Epidermal melanocyte (primary cell): ENCODE measurements around the gene CUX1.

Source experiments
- DNase-seq: peaks from one replicate; pipeline ENCODE4 v3.0.0; 2011; ENCODE audit warnings: low spot score; ENCODE audit not compliant: insufficient read length

CUX1 gene

GRCh38 chr7:101952355-101953247 lies 135.2 kb downstream of the CUX1 start:
- no peak for DNase-seq

DNA sequence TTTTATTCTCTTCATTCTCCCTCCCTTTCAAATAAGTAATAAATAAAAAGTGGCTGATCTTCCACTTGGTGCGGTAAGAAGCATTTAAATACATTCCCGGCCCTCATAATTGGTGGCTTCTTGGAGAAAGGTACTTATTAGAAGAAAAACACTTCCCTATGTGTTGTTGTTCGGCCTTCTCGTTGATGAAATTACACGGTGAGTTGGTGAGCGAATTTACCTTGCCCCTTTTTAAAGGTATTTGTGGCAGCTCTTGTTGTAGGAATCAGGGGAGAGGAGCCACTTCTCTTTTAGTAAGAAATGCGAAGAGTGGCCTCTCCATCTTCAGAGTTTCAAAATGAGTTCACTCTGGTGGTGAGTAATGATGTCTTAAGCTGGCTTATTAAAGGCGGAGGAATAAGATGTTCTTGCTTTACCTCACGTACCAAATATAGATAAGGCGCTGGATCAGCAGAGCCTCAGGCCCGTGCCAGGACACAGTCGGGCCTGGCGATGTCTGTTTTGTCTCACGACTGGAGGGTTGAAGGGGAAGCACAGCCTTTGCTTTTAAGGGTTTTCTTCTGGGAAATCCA lies 135.9 kb downstream of the CUX1 start:
- no peak for DNase-seq

DNA sequence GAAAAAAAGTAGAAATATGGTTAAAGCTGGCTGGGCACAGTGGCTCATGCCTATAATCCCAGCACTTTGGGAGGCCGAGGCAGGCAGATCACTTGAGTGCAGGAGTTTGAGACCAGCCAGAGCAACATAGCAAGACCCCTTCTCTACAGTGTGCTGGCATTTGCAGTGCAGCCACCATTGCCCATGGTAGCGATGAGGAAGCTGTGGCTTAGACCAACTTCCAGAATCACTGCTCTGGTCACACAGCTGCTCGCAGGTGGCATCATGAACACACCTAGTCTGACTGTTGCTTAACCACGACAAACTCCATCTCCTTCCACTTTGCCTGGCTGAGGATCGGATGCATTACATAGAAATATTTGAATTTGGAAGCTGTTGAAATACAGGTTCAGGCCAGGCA lies 137.1 kb downstream of the CUX1 start:
- DNase-seq = no peak

- no peak for DNase-seq
These were observed 138.7 kb downstream of the CUX1 start for GRCh38 chr7:101956130-101956529.

- no peak for DNase-seq
These were observed 140.5 kb downstream of the CUX1 start for GRCh38 chr7:101957744-101958525.

DNA sequence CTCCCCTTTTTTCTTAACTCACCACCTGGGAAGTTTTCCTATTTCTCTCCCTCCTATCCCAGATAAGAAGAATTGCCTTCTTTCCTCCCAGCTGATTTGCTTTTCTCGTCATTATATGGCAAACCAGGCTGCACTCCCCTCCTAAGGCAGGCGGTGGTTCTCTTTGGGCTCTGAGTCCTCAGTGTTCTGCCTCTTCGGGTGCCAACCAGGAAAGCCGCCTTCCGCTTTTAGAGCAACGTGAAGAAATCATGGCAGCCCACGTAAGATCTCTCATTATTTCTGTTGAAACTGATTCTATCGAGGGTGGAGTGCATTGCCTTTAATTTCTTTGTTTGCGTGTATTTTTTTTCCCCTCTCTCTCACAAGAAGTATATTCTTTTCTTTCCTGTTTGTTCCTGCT lies 141.9 kb downstream of the CUX1 start:
- DNase-seq = no peak

- no peak for DNase-seq
These were observed 142.4 kb downstream of the CUX1 start for GRCh38 chr7:101959829-101960228.

DNA sequence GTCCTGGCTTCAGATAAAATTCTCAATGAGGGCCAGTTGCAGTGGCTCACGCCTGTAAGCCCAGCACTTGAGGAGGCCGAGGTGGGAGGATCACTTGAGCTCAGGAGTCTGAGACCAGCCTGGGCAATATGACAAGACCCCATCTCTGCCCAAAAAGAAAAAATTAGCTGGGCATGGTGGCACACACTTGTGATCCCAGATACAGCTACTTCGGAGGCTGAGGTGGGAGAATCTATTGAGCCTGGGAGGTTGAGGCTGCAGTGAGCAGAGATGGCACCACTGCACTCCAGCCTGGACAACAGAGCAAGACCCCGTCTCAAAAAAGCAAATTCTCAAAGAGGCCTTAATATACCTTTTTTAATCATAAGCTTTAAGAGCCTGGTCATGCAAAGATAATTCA lies 142.9 kb downstream of the CUX1 start:
- DNase-seq = no peak

DNA sequence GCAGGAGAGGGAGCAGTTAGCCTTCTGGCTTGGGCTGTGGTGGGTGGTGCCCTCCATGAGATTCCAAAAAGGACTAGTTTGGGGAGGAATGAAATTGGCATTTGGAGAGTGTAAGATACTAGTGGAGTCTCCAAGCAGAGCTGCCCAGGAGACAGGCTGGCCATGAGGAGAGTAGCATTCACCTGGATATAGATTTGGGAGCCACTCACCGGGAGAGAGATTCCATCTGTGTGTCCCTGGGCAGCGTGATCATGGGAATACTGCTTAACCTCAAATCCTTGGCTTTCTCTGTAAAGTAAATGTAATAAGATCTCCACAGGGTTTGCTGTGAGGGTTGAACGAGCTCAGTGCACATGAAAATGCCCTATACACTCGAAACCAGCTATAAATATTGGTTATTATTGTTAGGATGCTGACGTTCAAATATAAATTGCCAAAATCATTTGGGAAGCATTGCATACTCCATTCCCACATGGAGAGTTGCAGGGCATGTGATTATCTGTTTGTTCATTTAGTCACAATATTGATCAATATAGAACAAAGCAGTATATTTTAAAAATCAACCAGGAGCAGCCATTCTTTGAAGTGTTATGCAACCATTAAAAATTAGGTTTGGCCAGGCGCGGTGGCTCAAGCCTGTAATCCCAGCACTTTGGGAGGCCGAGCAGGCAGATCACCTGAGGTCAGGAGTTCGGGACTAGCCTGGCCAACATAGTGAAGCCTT lies 143.7 kb downstream of the CUX1 start:
- DNase-seq = no peak

GRCh38 chr7:101961811-101962210 lies 144.4 kb downstream of the CUX1 start:
- DNase-seq = no peak

DNA sequence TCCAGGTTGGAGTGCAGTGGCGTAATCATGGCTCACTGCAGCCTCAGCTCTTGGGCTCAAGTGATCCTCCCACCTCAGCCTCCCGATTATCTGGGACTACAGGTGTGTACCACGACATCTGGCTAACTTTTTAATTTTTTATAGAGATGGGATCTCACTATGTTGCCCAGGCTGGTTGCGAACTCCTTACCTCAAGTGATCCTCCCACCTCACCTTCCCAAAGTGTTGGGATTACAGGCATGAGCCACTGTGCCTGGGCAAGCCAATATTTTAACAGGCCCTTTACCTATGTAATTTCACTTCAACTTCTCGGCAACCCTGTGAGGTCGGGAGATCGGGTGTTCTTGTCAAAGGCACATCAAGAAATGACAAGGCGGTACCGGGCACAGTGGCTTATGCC lies 146.3 kb downstream of the CUX1 start:
- no peak for DNase-seq

- no peak for DNase-seq
These were observed 147.4 kb downstream of the CUX1 start for GRCh38 chr7:101964680-101965452.

GRCh38 chr7:101968720-101969466 lies 151.5 kb downstream of the CUX1 start:
- DNase-seq = no peak

DNA sequence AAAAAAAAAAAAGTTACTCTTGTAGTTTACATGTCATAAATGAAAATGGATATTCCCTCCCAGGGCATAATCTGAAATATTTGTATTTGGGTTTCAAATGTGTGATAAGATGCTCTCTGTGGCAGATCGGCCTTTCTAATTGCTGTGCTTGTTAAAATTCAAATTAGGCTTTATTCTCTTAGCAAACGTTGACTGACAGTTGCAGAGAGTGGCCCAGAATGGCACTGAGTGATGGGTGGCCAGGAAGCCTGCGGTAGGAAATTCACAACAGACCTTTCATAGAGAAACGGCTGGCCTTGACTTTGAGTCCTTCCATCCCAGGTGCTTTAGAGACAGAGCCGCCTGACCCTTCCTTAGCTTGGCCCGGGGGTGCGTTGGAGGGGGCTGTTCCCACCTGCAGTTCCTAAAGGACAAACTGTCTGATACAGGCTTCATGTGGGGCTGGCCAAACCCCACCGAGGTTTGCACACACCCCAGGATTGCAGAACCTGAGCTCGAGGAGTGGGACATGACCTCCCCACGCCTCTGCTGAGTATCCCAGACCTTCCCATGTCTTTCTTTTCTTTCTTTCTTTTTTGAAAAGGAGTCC lies 152.7 kb downstream of the CUX1 start:
- no peak for DNase-seq

GRCh38 chr7:101970801-101971200 lies 153.4 kb downstream of the CUX1 start:
- no peak for DNase-seq

- DNase-seq = no peak
These were observed 154.0 kb downstream of the CUX1 start for GRCh38 chr7:101971457-101971856.

- no peak for DNase-seq
These were observed 155.2 kb downstream of the CUX1 start for GRCh38 chr7:101972627-101973026.

GRCh38 chr7:101973130-101973529 lies 155.7 kb downstream of the CUX1 start:
- no peak for DNase-seq

DNA sequence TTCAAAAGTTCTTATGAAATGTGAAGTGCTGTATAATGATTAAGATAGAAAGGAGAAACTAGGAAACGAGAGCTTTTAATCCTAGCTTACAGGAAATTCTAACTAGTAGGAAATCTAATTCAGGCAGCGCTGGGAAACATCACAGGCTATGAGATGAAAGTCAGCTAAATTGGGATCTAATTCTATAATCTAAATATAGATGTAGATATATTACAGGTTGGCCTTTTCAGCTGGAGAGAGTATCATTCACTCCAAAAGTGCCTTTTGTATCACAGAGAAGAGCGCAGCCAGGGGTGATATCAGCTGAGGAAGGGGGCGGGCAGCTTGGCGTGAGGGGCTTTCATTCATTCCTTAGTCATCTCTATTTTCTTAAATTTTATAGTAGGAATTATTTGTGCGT lies 157.0 kb downstream of the CUX1 start:
- DNase-seq = no peak

GRCh38 chr7:101975046-101975445 lies 157.6 kb downstream of the CUX1 start:
- no peak for DNase-seq
